ENCODE data around the gene LGALS7B. TPM values are rescaled to one million over a fixed set of nuclear protein-coding genes. Genes with fewer than 3 reads are reported as not detected.
"Not testable (repeated sequence)": the region's sequence is repeated elsewhere in the genome, so short reads cannot be mapped to it uniquely, and the experiment has no call there.

Gene LGALS7B
- total RNA-seq, 1 donor from 2014 or later, result not detected

DNA sequence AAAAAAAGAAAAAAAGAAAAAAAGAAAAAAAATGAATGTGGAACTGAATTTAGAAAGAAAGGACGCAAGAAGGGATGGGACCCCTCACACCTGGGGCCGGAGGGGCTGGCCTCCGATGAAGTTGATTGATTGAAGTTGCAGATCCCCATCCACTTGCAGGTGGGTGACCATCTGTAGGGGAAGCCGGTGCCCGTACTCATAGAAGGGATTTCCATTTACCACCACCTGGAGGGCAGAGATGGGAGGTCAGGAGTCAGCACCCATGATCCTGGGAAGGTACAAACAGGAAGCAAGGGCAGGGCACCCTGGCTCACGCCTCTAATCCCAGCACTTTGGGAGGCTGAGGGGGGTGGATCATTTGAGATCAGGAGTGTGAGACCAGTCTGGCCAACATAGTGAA, 17.4 kb downstream of the LGALS7B start:
- Mint-ChIP-seq H3K9me3 (ENCODE audit: unreplicated experiment) (no peaks in the 10 kb centered on the region), H3K4me3 (ENCODE audit: unreplicated experiment) (no peak overlapping the region), H3K4me1 (ENCODE audit: unreplicated experiment) (no peaks in the 10 kb centered on the region), H3K36me3 (ENCODE audit: unreplicated experiment) (no peaks in the 10 kb centered on the region), H3K27me3 (ENCODE audit: unreplicated experiment) (no peaks in the 10 kb centered on the region), H3K27ac (ENCODE audit: unreplicated experiment) (no peak overlapping the region)
- DNase-seq (ENCODE audit: extremely low spot score, unreplicated experiment), result no peak
- TF ChIP-seq, protein P1, sequence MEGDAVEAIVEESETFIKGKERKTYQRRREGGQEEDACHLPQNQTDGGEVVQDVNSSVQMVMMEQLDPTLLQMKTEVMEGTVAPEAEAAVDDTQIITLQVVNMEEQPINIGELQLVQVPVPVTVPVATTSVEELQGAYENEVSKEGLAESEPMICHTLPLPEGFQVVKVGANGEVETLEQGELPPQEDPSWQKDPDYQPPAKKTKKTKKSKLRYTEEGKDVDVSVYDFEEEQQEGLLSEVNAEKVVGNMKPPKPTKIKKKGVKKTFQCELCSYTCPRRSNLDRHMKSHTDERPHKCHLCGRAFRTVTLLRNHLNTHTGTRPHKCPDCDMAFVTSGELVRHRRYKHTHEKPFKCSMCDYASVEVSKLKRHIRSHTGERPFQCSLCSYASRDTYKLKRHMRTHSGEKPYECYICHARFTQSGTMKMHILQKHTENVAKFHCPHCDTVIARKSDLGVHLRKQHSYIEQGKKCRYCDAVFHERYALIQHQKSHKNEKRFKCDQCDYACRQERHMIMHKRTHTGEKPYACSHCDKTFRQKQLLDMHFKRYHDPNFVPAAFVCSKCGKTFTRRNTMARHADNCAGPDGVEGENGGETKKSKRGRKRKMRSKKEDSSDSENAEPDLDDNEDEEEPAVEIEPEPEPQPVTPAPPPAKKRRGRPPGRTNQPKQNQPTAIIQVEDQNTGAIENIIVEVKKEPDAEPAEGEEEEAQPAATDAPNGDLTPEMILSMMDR (IDR thresholded peaks at IDR 0.05), result no peak

DNA sequence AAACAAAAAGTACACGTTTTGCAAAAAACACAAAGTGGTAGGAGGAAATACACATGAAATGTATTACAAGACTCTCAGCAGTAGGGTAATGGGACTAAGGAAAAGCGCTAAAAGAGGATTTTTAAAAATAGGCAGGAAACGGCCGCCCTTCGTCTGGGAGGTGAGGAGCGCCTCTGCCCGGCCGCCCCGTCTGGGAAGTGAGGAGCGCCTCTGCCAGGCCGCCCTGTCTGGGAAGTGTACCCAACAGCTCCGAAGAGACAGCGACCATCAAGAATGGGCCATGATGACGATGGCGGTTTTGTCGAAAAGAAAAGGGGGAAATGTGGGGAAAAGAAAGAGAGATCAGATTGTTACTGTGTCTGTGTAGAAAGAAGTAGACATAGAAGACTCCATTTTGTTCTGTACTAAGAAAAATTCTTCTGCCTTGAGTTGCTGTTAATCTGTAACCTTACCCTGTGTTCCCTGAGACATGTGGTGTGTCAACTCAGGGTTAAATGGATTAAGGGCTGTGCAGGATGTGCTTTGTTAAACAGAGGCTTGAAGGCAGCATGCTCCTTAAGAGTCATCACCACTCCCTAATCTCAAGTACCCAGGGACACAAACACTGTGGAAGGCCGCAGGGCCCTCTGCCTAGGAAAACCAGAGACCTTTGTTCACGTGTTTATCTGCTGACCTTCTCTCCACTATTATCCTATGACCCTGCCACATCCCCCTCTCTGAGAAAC, 18.5 kb downstream of the LGALS7B start:
- DNase-seq (ENCODE audit: extremely low spot score, unreplicated experiment); H3K36me3 Mint-ChIP-seq (ENCODE audit: unreplicated experiment); H3K4me3 Mint-ChIP-seq (ENCODE audit: unreplicated experiment); H3K9me3 Mint-ChIP-seq (ENCODE audit: unreplicated experiment); H3K27me3 Mint-ChIP-seq (ENCODE audit: unreplicated experiment); H3K4me1 Mint-ChIP-seq (ENCODE audit: unreplicated experiment); H3K27ac Mint-ChIP-seq (ENCODE audit: unreplicated experiment): not testable (repeated sequence)

DNA sequence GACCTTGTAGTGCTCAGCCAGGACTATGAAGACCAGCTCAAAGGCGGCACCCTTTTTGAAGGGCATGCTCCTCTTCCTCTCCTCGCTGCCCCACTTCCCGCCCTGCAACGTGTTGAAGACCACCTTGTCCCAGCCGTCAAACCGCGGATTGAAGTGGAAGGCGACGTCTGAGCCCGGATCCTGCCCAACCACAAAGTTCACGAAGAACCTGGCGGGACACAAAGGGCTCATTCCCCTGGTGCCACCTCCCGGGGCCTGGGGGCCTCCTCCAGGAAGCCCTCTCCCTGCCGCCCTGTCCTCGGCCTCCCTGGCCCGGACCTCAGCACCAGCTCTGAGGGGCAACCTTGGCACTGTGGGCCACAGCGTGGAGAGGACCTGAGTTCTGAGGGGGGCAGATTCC, 19.7 kb downstream of the LGALS7B start:
- no peaks in the 10 kb centered on the region for H3K9me3 Mint-ChIP-seq (ENCODE audit: unreplicated experiment)
- TF ChIP-seq, protein P1 (IDR thresholded peaks at IDR 0.05), result no peak
- H3K4me1 Mint-ChIP-seq (ENCODE audit: unreplicated experiment), result no peaks in the 10 kb centered on the region
- H3K27me3 Mint-ChIP-seq (ENCODE audit: unreplicated experiment), result no peaks in the 10 kb centered on the region
- H3K27ac Mint-ChIP-seq (ENCODE audit: unreplicated experiment), result no peak overlapping the region
- H3K36me3 Mint-ChIP-seq (ENCODE audit: unreplicated experiment), result no peaks in the 10 kb centered on the region
- DNase-seq (ENCODE audit: extremely low spot score, unreplicated experiment), result no peak
- no peak overlapping the region for H3K4me3 Mint-ChIP-seq (ENCODE audit: unreplicated experiment)

DNA sequence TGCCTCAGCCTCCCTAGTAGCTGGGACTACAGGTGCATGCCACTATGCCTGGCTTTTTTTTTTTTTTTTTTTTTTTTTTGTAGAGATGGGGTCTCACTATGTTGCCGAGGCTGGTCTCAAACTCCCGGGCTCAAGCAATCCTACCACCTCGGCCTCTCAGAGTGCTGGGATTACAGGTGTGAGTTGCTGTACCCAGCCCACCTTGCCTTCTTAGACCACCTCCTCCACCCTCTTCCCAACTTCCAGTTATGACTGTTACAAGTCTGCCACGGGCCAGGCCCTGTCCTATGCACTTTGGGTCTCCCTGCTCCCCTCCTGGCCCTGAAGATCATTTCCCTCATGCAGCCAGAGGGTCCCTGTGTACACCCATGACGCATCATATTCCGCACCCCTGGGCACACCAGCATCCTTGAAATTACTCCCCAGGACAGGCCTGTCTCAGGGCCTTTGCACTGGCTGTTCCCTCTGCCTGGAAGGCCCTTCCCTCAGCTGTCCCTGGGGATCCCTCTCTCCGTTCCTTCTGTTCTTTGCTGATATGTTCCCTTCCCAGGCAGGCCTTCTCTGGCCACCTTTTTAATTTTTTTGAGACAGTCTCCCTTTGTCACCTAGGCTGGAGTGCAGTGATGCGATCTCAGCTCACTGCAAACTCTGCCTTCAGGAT, 20.7 kb downstream of the LGALS7B start:
- H3K27me3 Mint-ChIP-seq (ENCODE audit: unreplicated experiment), result no peaks in the 10 kb centered on the region
- no peaks in the 10 kb centered on the region for H3K4me1 Mint-ChIP-seq (ENCODE audit: unreplicated experiment)
- H3K36me3 Mint-ChIP-seq (ENCODE audit: unreplicated experiment), result no peaks in the 10 kb centered on the region
- H3K4me3 Mint-ChIP-seq (ENCODE audit: unreplicated experiment), result no peak overlapping the region
- H3K27ac Mint-ChIP-seq (ENCODE audit: unreplicated experiment), result no peak overlapping the region
- TF ChIP-seq, protein P1 (IDR thresholded peaks at IDR 0.05), result no peak
- H3K9me3 Mint-ChIP-seq (ENCODE audit: unreplicated experiment), result no peaks in the 10 kb centered on the region
- no peak for DNase-seq (ENCODE audit: extremely low spot score, unreplicated experiment)

DNA sequence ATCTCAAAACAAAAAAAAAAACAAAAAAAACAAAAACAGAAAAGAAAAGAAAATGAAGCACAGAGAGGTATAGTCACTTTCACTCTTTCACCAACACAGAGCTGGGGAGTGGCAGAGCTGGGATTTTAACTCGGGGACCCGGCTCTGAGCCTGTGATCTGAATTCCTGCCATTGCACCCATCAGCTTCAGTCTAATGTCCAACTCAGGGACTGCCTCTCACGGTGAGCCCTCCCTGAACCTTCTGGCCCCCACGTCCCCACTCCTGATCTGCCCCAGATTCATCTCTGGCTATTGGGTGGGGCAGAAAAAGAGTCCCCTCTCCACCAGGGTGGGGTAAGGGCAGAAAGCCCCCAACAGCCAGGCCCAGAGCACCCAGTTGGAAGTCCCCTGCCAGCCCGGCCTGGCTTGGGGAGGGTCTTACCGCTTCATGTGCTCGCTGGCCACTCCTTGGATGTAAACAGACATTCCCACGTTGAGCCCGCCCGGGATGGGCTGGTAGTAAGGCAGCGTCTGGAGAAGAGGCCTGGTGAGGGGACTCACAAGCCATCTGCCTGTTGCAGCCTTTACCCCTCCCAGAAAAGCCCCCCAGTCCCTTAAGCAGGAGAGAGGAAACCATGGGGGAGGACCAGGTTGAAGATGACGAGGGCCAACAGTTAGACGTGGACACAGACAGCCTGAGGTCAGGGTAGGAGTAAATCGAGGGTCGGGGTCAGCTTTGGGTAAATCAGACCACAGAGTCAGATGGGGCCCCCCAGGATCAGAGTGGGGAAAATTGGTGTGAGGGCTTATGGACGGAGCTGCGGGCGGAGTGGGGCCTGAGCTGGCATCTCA, 23.2 kb downstream of the LGALS7B start:
- H3K36me3 Mint-ChIP-seq (ENCODE audit: unreplicated experiment), result peaks cover 17% of the 10 kb centered on the region
- H3K9me3 Mint-ChIP-seq (ENCODE audit: unreplicated experiment), result no peaks in the 10 kb centered on the region
- TF ChIP-seq, protein P1 (IDR thresholded peaks at IDR 0.05), result no peak
- no peaks in the 10 kb centered on the region for H3K27me3 Mint-ChIP-seq (ENCODE audit: unreplicated experiment)
- H3K4me1 Mint-ChIP-seq (ENCODE audit: unreplicated experiment), result no peaks in the 10 kb centered on the region
- no peak overlapping the region for H3K27ac Mint-ChIP-seq (ENCODE audit: unreplicated experiment)
- H3K4me3 Mint-ChIP-seq (ENCODE audit: unreplicated experiment), result no peak overlapping the region
- DNase-seq (ENCODE audit: extremely low spot score, unreplicated experiment), result no peak

All from osteocyte (in vitro differentiated cells).